Activated CD8-positive, alpha-beta memory T cell treated with anti-CD3 and anti-CD28 coated beads for 48 hours (primary cell): ENCODE results near the gene DACT1.

Source experiments
- DNase-seq, 3 experiments: peaks; one replicate each; pipeline ENCODE4 v3.0.0-alpha.2; 2020; ENCODE audit warnings: low read depth in 2 of 3, low spot score in 2 of 3

The DACT1 gene

DNA sequence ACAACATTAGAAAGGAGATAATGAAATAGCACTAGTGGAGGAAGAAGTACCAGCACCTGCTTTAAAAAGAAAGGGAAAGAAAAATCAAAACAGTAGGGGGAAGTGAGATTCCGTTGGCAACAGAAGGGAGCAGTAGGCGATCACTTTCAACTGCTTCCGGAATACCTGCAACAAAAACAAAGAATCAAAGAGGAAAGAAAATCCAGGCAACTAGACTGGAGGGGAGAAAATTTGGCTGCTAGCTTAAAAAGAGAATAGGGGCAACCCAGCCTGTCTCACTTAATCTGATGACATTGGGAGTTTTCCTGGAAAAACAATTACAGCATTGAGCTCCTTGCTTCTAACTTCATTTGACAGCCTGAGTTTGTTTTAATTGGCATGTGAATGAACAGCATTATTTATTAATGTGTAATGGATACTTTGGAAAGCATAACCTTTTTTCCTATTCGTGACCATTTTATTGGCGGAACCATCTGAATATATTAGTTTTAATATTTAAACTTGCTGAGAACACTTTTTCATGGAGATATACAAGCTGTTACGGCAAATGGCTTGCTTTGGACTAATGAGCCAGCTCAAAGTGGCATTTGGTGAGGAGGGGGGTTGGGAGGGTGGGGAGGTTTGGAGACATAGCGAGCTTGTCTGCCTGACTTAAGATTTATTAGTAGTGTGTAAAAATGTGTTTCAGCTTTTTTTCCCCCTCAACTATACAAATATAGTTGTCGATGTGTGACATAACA is 2.5 kb upstream of the DACT1 start:
- DNase-seq, result no peak

DNA sequence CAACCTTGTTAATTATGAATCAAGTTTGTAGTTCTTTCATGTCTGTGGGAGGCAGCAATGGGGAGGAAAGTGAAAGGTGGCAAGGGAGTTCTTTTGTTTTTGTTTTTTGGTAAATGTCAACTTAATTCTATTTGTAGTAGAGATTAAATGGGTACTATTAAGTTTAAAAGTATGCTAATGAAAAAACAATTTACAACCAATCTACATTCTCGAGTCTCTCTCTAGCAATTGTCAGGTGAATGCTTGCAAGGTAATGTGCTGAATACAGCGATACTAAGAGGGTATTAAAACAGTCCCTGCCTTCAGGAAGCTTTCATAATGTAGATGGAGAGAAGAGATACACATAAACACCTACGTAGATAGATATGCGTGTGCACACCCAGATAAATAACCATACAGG is 1.6 kb upstream of the DACT1 start:
- DNase-seq, result no peak

DNA sequence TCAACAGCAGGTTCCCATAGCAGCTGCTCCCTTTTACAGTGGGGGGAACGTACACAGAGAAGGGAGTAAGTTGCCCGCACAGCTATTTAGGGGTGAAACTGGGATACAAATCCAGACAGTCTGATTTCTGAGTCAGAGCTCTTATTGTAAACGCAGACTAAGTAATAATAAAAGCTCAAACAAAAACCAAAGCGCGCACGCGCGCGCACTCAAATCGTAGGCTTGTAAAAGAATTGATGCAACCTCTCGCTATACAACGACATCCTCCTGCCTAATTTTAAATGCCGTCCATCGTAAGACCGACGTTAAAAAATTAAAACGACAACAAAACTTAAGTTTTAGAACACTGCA is 747 bp upstream of the DACT1 start:
- no peak for DNase-seq

- DNase-seq, result no peak
Measured at GRCh38 chr14:58638231-58639197, 752 bp downstream of the DACT1 start.

GRCh38 chr14:58639198-58639565 is 1.4 kb downstream of the DACT1 start:
- no peak for DNase-seq

GRCh38 chr14:58639842-58640484 is 2.2 kb downstream of the DACT1 start:
- no peak for DNase-seq

GRCh38 chr14:58640959-58641358 is 3.2 kb downstream of the DACT1 start:
- DNase-seq, result no peak

GRCh38 chr14:58641509-58641908 is 3.7 kb downstream of the DACT1 start:
- DNase-seq, result no peak

GRCh38 chr14:58643366-58643765 is 5.6 kb downstream of the DACT1 start:
- no peak for DNase-seq

DNA sequence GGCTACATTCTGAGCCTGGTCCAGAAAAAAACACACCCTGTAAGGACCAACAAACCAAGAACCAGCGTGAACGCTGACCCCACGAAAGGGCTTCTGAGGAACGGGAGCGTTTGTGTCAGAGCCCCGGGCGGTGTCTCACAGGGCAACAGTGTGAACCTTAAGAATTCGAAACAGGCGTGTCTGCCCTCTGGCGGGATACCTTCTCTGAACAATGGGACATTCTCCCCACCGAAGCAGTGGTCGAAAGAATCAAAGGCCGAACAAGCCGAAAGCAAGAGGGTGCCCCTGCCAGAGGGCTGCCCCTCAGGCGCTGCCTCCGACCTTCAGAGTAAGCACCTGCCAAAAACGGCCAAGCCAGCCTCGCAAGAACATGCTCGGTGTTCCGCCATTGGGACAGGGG is 7.9 kb downstream of the DACT1 start:
- no peak for DNase-seq

- no peak for DNase-seq
Measured at GRCh38 chr14:58646479-58646878, 8.7 kb downstream of the DACT1 start.

- DNase-seq, result no peak
Measured at GRCh38 chr14:58647777-58648176, 10.0 kb downstream of the DACT1 start.

- no peak for DNase-seq
Measured at GRCh38 chr14:58650857-58651256, 13.1 kb downstream of the DACT1 start.

- no peak for DNase-seq
Measured at GRCh38 chr14:58656671-58657411, 19.1 kb downstream of the DACT1 start.

GRCh38 chr14:58659061-58659460 is 21.3 kb downstream of the DACT1 start:
- no peak for DNase-seq

DNA sequence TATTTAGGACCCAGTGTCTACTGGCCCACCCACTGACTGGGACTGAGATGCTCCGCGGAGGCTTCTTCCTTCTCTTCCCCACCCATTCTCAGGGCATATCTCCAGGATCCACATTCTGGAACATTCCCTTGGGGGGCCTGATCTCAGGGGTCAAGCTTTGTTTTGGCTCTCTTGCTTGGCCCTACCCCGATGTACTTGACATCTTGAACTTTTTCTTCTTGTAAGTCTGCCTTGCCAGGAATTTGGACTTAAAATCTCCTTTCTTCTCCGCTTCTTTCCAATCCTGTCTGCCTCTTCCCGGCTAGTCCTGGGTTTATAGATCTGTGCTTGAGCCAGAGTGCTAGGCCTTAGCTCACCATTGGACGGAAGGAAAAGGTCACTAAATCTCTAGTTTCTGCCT is 22.1 kb downstream of the DACT1 start:
- DNase-seq, result no peak

GRCh38 chr14:58660407-58660806 is 22.6 kb downstream of the DACT1 start:
- DNase-seq, result no peak

DNA sequence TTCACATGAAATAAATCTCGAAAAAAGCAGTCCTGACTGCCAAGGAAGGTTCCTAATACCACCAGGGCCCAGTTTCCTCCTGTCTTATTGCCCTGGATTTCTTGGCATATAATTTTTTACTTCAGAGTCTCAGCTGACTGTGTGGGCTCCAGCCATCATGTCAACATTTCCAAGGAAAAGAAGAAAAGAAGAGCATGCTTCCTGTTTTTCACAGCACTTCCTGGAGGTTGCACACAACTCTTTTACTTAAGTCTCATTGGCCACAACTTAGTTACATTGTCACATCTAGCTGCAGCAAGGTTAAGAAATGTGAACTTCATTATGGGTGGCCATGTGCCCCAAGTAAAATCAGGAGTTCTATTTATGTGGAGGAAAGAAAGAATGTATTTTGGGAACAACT is 24.3 kb downstream of the DACT1 start:
- DNase-seq, result no peak

DNA sequence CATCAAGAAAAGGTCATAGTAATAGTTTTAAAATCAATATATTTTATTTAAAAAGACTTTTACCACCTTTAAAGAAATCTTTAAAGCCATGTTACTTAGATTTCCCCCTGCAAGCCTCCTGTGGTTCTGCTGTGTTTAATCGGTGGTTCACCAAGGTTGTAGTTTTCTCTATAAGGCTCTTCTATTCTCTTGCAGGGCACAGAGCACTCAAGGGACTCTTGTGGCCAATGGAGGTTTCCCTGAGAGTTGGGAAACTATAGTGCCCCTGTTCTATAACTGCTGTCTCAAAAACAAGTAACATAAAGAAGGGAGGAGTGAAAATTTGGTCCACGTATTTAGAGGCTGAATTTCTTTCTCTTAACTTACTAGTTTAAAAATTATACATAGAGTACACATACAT is 25.0 kb downstream of the DACT1 start:
- DNase-seq, result no peak

DNA sequence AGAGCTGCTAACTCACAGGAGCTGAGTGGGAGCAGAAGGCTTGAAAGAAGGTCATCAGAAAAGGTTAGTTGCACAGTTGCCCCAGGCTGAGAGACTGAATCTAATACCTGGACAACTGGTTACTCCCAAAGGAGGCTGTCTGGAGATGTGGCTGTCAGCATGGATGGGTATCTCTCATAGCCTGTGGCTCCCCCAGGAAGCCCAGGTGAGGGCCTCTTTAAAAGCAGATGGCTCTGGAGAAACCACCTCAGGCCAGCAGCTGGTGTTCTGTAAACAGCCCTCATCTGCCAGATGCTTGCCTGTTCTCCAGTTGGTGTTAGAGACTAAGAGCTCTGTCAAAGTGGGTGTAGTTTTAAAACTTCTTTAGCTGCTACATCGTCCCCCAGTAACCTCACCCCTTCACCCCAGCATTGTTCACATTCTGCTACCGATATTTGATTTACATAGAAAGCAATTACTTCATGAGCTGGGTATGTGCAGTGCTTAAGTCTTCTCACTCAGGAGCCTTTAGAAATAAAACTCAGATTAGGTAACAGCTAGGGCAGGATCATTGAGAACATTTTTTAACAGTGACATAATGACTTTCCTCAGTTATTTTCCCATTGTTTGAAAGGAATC is 25.8 kb downstream of the DACT1 start:
- DNase-seq, result no peak
